HepG2 (cell line): Measurements from ENCODE around the gene UNG. TPM values are rescaled to one million over a fixed set of nuclear protein-coding genes. Genes with fewer than 3 reads are reported as not detected.

Experiments used
- DR1 ChIP-seq: sonication (generic); formaldehyde crosslinking; IDR thresholded peaks from 2 replicates; pipeline ENCODE4 v1.8.0; 2021; ENCODE audit warnings: mild to moderate bottlenecking, missing genetic modification reagents, inconsistent platforms
- HDAC1 ChIP-seq: sonication (generic); formaldehyde crosslinking; IDR thresholded peaks from 2 replicates; pipeline ENCODE4 v1.5.1; 2020; ENCODE audit warnings: mild to moderate bottlenecking, missing genetic modification reagents
- HHEX ChIP-seq: IDR thresholded peaks from 2 replicates; pipeline ENCODE4 v1.6.1; 2016; ENCODE audit warnings: control low read depth
- JUND ChIP-seq: sonication (generic); formaldehyde crosslinking; IDR thresholded peaks from 2 replicates; pipeline ENCODE4 v1.8.0; 2022; ENCODE audit warnings: mild to moderate bottlenecking, missing genetic modification reagents
- MAF1 ChIP-seq: sonication (generic); formaldehyde crosslinking; IDR thresholded peaks from 2 replicates; pipeline ENCODE4 v1.5.0; 2020; ENCODE audit warnings: missing genetic modification reagents, borderline replicate concordance
- POLR2AphosphoS5 ChIP-seq: IDR thresholded peaks from 2 replicates; pipeline ENCODE4 v1.6.1; 2012; ENCODE audit warnings: low read depth, low read length
- REL ChIP-seq: sonication (generic); formaldehyde crosslinking; conservative IDR thresholded peaks from 2 replicates; pipeline ENCODE4 v1.8.0; 2022; ENCODE audit warnings: mild to moderate bottlenecking, missing genetic modification reagents, moderate library complexity
- SIN3A ChIP-seq: IDR thresholded peaks from 2 replicates; pipeline ENCODE4 v1.6.1; 2011; ENCODE audit warnings: low read depth, mild to moderate bottlenecking, control low read depth, low read length, borderline replicate concordance
- SMYD3 ChIP-seq: sonication (generic); formaldehyde crosslinking; IDR thresholded peaks from 2 replicates; pipeline ENCODE4 v1.8.1; 2023; ENCODE audit warnings: mild to moderate bottlenecking, missing genetic modification reagents
- TBP ChIP-seq: sonication (generic); formaldehyde crosslinking; IDR thresholded peaks from 2 replicates; pipeline ENCODE4 v1.5.0; 2020; ENCODE audit warnings: missing genetic modification reagents
- ZBTB1 ChIP-seq: sonication (generic); formaldehyde crosslinking; IDR thresholded peaks from 2 replicates; pipeline ENCODE4 v1.4.0; 2020; ENCODE audit warnings: missing genetic modification reagents, borderline replicate concordance
- ZMYM3 ChIP-seq: sonication (generic); formaldehyde crosslinking; IDR thresholded peaks from 2 replicates; pipeline ENCODE4 v1.5.1; 2020; ENCODE audit warnings: mild to moderate bottlenecking, missing genetic modification reagents
- ZNF101 ChIP-seq: sonication (generic); formaldehyde crosslinking; IDR thresholded peaks from 2 replicates; pipeline ENCODE4 v1.4.0; 2020; ENCODE audit warnings: mild to moderate bottlenecking, low read depth, missing genetic modification reagents, borderline replicate concordance
- ZNF713 ChIP-seq: sonication (generic); formaldehyde crosslinking; IDR thresholded peaks from 2 replicates; pipeline ENCODE4 v1.4.0; 2020; ENCODE audit warnings: mild to moderate bottlenecking, missing genetic modification reagents
- polyA plus RNA-seq, 8 experiments: library from polyadenylated mRNA; depleted of rRNA in 3 of 8; stranded (reverse) in 7 of 8; unstranded in 1 of 8; fragments of >200 nt; fragmentation: Illumina TruSeq in 4 of 8; extraction: Trizol in 4 of 8; gene quantifications; 2 replicates each; pipeline versions ENCODE4 v1.2.1 to v1.2.3, GENCODE V29; 2011 to 2016; ENCODE audit warnings: low read depth in 4 of 8, missing spikeins in 1 of 8, mixed read lengths in 1 of 8; ENCODE audit not compliant: insufficient read depth in 1 of 8
- total RNA-seq, 5 experiments: library from RNA; depleted of rRNA; stranded (reverse); fragments of >200 nt; fragmentation: Illumina TruSeq; extraction: Trizol; gene quantifications; 2 replicates each; pipeline ENCODE4 v1.2.3, GENCODE V29; 2016; ENCODE audit warnings: low read depth in 1 of 5
- TF ChIP-seq, protein P1 (sequence below): sonication (generic); formaldehyde crosslinking; IDR thresholded peaks from 2 replicates; pipeline ENCODE4 v1.5.1; 2020; ENCODE audit warnings: mild to moderate bottlenecking, missing genetic modification reagents, moderate library complexity
- TF ChIP-seq, protein P2 (sequence below): sonication (generic); formaldehyde crosslinking; IDR thresholded peaks from 2 replicates; pipeline ENCODE4 v1.4.0; 2020; ENCODE audit warnings: missing genetic modification reagents
- TF ChIP-seq, protein P3 (sequence below): sonication (generic); formaldehyde crosslinking; IDR thresholded peaks from 2 replicates; pipeline ENCODE4 v1.5.0; 2020; ENCODE audit warnings: missing genetic modification reagents
- TF ChIP-seq, protein P4 (sequence below): sonication (generic); formaldehyde crosslinking; IDR thresholded peaks from 2 replicates; pipeline ENCODE4 v1.4.0; 2020; ENCODE audit warnings: missing genetic modification reagents
- TF ChIP-seq, protein P5 (sequence below): sonication (generic); formaldehyde crosslinking; IDR thresholded peaks from 2 replicates; pipeline ENCODE4 v1.4.0; 2020; ENCODE audit warnings: mild to moderate bottlenecking, missing genetic modification reagents

UNG gene
- total and polyA plus RNA-seq, 2 of the 13 experiments (the other 11 are each of a cell fraction or from before 2014, with no cell fraction given) = 23.3 to 114 TPM

DNA sequence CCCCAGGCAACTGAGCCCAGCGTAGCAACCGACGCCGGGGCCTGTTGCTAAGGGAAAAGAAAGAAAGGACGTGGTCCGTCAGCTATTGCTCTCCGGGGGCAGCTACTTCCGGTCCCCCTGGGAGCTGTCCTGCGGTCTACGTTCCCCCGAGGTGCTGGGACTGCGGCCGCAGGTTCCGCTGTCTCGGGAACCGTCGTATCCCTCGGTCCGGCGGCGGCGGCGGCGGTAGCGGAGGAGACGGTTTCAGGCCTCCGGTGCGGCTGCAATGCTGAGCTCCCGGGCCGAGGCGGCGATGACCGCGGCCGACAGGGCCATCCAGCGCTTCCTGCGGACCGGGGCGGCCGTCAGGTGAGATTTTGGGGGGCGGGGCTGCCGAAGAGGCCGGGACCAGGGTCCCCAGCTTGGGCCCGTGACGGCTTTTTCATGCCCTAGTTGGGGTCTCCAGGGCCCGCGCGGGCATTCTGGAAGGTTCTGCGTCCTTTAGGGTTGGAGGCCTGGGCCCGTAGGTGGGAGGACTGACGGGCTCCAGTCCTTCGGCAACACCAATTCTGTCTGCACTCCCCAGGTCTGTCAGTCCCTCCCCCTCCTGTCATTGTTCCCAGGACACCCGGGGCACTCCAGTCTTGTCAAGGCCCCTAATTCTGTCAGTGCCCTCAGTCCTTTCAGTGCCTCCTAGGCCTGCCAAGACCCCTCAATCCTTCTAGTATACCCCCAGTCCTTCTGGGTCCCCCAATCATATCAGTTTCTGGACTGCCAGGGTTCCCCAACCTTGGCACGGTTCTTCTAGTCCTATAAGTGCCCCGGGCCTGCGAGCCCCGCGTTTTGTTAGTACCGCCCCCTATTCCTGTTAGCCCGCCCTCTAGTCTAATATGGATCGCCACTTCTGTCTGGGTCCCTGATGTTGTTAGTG lies 44.7 kb upstream of the UNG start, which contains the start of gene USP30 (continued):
- TF ChIP-seq, protein P1, sequence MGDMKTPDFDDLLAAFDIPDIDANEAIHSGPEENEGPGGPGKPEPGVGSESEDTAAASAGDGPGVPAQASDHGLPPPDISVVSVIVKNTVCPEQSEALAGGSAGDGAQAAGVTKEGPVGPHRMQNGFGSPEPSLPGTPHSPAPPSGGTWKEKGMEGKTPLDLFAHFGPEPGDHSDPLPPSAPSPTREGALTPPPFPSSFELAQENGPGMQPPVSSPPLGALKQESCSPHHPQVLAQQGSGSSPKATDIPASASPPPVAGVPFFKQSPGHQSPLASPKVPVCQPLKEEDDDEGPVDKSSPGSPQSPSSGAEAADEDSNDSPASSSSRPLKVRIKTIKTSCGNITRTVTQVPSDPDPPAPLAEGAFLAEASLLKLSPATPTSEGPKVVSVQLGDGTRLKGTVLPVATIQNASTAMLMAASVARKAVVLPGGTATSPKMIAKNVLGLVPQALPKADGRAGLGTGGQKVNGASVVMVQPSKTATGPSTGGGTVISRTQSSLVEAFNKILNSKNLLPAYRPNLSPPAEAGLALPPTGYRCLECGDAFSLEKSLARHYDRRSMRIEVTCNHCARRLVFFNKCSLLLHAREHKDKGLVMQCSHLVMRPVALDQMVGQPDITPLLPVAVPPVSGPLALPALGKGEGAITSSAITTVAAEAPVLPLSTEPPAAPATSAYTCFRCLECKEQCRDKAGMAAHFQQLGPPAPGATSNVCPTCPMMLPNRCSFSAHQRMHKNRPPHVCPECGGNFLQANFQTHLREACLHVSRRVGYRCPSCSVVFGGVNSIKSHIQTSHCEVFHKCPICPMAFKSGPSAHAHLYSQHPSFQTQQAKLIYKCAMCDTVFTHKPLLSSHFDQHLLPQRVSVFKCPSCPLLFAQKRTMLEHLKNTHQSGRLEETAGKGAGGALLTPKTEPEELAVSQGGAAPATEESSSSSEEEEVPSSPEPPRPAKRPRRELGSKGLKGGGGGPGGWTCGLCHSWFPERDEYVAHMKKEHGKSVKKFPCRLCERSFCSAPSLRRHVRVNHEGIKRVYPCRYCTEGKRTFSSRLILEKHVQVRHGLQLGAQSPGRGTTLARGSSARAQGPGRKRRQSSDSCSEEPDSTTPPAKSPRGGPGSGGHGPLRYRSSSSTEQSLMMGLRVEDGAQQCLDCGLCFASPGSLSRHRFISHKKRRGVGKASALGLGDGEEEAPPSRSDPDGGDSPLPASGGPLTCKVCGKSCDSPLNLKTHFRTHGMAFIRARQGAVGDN (CRISPR knock-in tag) = peak; percentile 87
- TF ChIP-seq, protein P2, sequence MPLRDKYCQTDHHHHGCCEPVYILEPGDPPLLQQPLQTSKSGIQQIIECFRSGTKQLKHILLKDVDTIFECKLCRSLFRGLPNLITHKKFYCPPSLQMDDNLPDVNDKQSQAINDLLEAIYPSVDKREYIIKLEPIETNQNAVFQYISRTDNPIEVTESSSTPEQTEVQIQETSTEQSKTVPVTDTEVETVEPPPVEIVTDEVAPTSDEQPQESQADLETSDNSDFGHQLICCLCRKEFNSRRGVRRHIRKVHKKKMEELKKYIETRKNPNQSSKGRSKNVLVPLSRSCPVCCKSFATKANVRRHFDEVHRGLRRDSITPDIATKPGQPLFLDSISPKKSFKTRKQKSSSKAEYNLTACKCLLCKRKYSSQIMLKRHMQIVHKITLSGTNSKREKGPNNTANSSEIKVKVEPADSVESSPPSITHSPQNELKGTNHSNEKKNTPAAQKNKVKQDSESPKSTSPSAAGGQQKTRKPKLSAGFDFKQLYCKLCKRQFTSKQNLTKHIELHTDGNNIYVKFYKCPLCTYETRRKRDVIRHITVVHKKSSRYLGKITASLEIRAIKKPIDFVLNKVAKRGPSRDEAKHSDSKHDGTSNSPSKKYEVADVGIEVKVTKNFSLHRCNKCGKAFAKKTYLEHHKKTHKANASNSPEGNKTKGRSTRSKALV (CRISPR knock-in tag) = no peak
- TF ChIP-seq HDAC1 (CRISPR knock-in tag) (peak; percentile 98), SIN3A (peak; percentile 98), SMYD3 (CRISPR knock-in tag) (no peak), TBP (CRISPR knock-in tag) (no peak), ZNF713 (CRISPR knock-in tag) (no peak), MAF1 (CRISPR knock-in tag) (peak; percentile 92), REL (CRISPR knock-in tag) (peak; percentile 20; the same call in 1 of the 2 replicates), ZMYM3 (CRISPR knock-in tag) (peak; percentile 80; the same call in 1 of the 2 replicates), ZBTB1 (no peak), JUND (CRISPR knock-in tag) (no peak; the same call in 1 of the 2 replicates), POLR2AphosphoS5 (peak; percentile 10; the same call in 1 of the 2 replicates), DR1 (CRISPR knock-in tag) (peak; percentile 62), ZNF101 (no peak), HHEX (CRISPR knock-in tag) (no peak)
- TF ChIP-seq, protein P3, sequence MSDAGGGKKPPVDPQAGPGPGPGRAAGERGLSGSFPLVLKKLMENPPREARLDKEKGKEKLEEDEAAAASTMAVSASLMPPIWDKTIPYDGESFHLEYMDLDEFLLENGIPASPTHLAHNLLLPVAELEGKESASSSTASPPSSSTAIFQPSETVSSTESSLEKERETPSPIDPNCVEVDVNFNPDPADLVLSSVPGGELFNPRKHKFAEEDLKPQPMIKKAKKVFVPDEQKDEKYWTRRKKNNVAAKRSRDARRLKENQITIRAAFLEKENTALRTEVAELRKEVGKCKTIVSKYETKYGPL (CRISPR knock-in tag) = no peak
- TF ChIP-seq, protein P4, sequence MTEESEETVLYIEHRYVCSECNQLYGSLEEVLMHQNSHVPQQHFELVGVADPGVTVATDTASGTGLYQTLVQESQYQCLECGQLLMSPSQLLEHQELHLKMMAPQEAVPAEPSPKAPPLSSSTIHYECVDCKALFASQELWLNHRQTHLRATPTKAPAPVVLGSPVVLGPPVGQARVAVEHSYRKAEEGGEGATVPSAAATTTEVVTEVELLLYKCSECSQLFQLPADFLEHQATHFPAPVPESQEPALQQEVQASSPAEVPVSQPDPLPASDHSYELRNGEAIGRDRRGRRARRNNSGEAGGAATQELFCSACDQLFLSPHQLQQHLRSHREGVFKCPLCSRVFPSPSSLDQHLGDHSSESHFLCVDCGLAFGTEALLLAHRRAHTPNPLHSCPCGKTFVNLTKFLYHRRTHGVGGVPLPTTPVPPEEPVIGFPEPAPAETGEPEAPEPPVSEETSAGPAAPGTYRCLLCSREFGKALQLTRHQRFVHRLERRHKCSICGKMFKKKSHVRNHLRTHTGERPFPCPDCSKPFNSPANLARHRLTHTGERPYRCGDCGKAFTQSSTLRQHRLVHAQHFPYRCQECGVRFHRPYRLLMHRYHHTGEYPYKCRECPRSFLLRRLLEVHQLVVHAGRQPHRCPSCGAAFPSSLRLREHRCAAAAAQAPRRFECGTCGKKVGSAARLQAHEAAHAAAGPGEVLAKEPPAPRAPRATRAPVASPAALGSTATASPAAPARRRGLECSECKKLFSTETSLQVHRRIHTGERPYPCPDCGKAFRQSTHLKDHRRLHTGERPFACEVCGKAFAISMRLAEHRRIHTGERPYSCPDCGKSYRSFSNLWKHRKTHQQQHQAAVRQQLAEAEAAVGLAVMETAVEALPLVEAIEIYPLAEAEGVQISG (CRISPR knock-in tag) = peak; percentile 96
- TF ChIP-seq, protein P5, sequence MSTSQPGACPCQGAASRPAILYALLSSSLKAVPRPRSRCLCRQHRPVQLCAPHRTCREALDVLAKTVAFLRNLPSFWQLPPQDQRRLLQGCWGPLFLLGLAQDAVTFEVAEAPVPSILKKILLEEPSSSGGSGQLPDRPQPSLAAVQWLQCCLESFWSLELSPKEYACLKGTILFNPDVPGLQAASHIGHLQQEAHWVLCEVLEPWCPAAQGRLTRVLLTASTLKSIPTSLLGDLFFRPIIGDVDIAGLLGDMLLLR (CRISPR knock-in tag) = peak; percentile 81
